Subcutaneous abdominal adipose tissue (tissue), 5 donors: ENCODE measurements around the gene PTPRM.

ENCODE experiments used
- H3K27ac ChIP-seq: one replicate; pipeline ENCODE4 v1.7.0; 2013; ENCODE audit warnings: low read depth, mild to moderate bottlenecking, inconsistent platforms, low read length, moderate library complexity
- H3K27me3 ChIP-seq, 5 donors: one replicate each; pipeline ENCODE4 v1.7.0; 2013; ENCODE audit warnings: low read length in 5 of 5, inconsistent platforms in 1 of 5; ENCODE audit not compliant: control insufficient read depth in 5 of 5, insufficient read depth in 4 of 5
- H3K36me3 ChIP-seq, 5 donors: one replicate each; pipeline ENCODE4 v1.7.0; 2013; ENCODE audit warnings: low read length in 5 of 5; ENCODE audit not compliant: control insufficient read depth in 5 of 5, insufficient read depth in 5 of 5
- H3K4me1 ChIP-seq, 5 donors: one replicate each; pipeline ENCODE4 v1.7.0; 2013; ENCODE audit warnings: low read length in 5 of 5, mild to moderate bottlenecking in 3 of 5, moderate library complexity in 1 of 5; ENCODE audit not compliant: control insufficient read depth in 5 of 5, insufficient read depth in 5 of 5
- H3K4me3 ChIP-seq, 5 donors: one replicate each; pipeline ENCODE4 v1.7.0; 2013; ENCODE audit warnings: low read length in 5 of 5, low read depth in 1 of 5
- H3K9ac ChIP-seq, 5 donors: one replicate each; pipeline ENCODE4 v1.7.0; 2013; ENCODE audit warnings: low read length in 5 of 5, mild to moderate bottlenecking in 4 of 5, moderate library complexity in 3 of 5
- H3K9me3 ChIP-seq, 5 donors: one replicate each; pipeline ENCODE4 v1.7.0; 2013; ENCODE audit warnings: low read length in 5 of 5; ENCODE audit not compliant: control insufficient read depth in 5 of 5
- donor health status: healthy.
- donor health status: healthy.
- donor health status: healthy.
- donor health status: healthy.
- donor health status: healthy.

The PTPRM gene

GRCh38 chr18:8448130-8448529, 881.0 kb downstream of the PTPRM start:
- Histone ChIP-seq H3K9me3 (no peaks in the 10 kb centered on the region), H3K36me3 (no peaks in the 10 kb centered on the region), H3K27me3 (peaks cover 0 to 3% (median 0%) of the 10 kb centered on the region in 5 donors), H3K4me1 (peaks cover 0 to 32% (median 3%) of the 10 kb centered on the region in 5 donors), H3K9ac (no peak overlapping the region), H3K27ac (no peak overlapping the region), H3K4me3 (no peak overlapping the region)

- peak overlapping the region; percentile 38 for H3K27ac ChIP-seq
- H3K4me3 ChIP-seq, result no peak overlapping the region
- no peaks in the 10 kb centered on the region for H3K36me3 ChIP-seq
- H3K9me3 ChIP-seq, result no peaks in the 10 kb centered on the region
- H3K4me1 ChIP-seq, result peaks cover 0 to 35% (median 3%) of the 10 kb centered on the region in 5 donors
- no peak overlapping the region for H3K9ac ChIP-seq
- peaks cover 0 to 3% (median 0%) of the 10 kb centered on the region in 5 donors for H3K27me3 ChIP-seq
These were observed 882.9 kb downstream of the PTPRM start for GRCh38 chr18:8450013-8450412.

GRCh38 chr18:8450898-8451665, 884.0 kb downstream of the PTPRM start:
- Histone ChIP-seq H3K4me1 (peaks cover 0 to 35% (median 3%) of the 10 kb centered on the region in 5 donors), H3K27me3 (peaks cover 0 to 3% (median 0%) of the 10 kb centered on the region in 5 donors), H3K9me3 (no peaks in the 10 kb centered on the region), H3K36me3 (no peaks in the 10 kb centered on the region), H3K27ac (peak overlapping the region; percentile 38), H3K4me3 (no peak overlapping the region), H3K9ac (no peak overlapping the region)

GRCh38 chr18:8453528-8453927, 886.4 kb downstream of the PTPRM start:
- H3K4me1 ChIP-seq, result peaks cover 0 to 32% (median 3%) of the 10 kb centered on the region in 5 donors
- H3K36me3 ChIP-seq, result no peaks in the 10 kb centered on the region
- H3K9ac ChIP-seq, result no peak overlapping the region
- H3K27me3 ChIP-seq, result peaks cover 0 to 3% (median 0%) of the 10 kb centered on the region in 5 donors
- no peak overlapping the region for H3K27ac ChIP-seq
- H3K9me3 ChIP-seq, result no peaks in the 10 kb centered on the region
- no peak overlapping the region for H3K4me3 ChIP-seq

GRCh38 chr18:8454136-8454535, 887.0 kb downstream of the PTPRM start:
- Histone ChIP-seq H3K27me3 (peaks cover 0 to 6% (median 0%) of the 10 kb centered on the region in 5 donors), H3K27ac (no peak overlapping the region), H3K4me1 (peaks cover 0 to 32% (median 3%) of the 10 kb centered on the region in 5 donors), H3K9ac (no peak overlapping the region), H3K9me3 (no peaks in the 10 kb centered on the region), H3K4me3 (no peak overlapping the region), H3K36me3 (no peaks in the 10 kb centered on the region)

- peaks cover 0 to 4% (median 0%) of the 10 kb centered on the region in 5 donors for H3K27me3 ChIP-seq
- H3K36me3 ChIP-seq, result no peaks in the 10 kb centered on the region
- no peak overlapping the region for H3K4me3 ChIP-seq
- H3K4me1 ChIP-seq, result peaks cover 0 to 18% (median 0%) of the 10 kb centered on the region in 5 donors
- no peak overlapping the region for H3K27ac ChIP-seq
- no peaks in the 10 kb centered on the region for H3K9me3 ChIP-seq
- H3K9ac ChIP-seq, result no peak overlapping the region
These were observed 888.8 kb downstream of the PTPRM start for GRCh38 chr18:8455661-8456614.
